ENCODE data around the gene EIPR1. TPM values are rescaled to one million over a fixed set of nuclear protein-coding genes. Genes with fewer than 3 reads are reported as not detected.

EIPR1 gene
- total RNA-seq, 2 donors from 2014 or later = 18.8 to 39.1 TPM

DNA sequence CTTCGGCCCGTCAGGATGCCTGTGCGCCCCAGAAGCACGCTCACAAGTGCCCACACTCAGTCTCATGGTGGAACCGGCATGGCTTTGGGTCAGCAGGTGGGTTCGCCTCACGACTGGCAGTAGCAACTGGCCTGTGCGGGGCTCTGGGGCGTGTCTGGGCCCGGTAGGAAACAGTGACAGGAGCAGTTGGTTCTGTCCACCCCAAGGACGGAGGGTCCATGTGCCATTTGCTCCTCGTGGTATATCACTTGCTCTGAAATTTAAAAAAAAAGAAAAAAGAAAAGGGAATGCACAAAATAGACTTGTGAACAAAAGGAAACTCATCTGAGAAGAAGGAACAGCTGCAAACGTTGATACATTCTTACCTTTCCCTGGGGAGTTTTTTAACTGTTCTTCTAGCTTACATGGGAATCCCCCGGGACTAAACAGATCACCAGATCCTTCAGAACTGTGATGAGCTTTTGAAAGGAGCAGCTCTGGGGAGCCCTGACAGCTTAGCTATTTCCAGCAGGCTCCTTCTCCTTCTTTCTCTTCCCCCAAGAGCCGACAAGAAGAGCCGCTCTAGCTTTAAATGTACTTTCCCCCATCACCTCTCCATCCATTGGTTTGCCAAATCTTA is 44.7 kb upstream of the EIPR1 start:
- DNase-seq = no peak
- H3K4me3 ChIP-seq = no peak overlapping the region
- H3K9me3 ChIP-seq = no peaks in the 10 kb centered on the region
- no peak overlapping the region for H3K9ac ChIP-seq (ENCODE audit: low read depth in 2 of 2, low read length in 2 of 2)
- intact Hi-C loops (cut with DNase I) = loop anchor here (5.0 to 10.0 kb wide), 2 partner anchors 40 to 233 kb away; partner anchors contain the start of gene ALLC
- TF ChIP-seq CTCF (IDR thresholded peaks at IDR 0.05) = no peak
- H3K27me3 ChIP-seq = no peaks in the 10 kb centered on the region
- H3K27ac ChIP-seq = no peak overlapping the region
- H3K4me1 ChIP-seq = no peaks in the 10 kb centered on the region
- H3K36me3 ChIP-seq = peaks cover 5% of the 10 kb centered on the region

- Histone ChIP-seq H3K9me3 (no peaks in the 10 kb centered on the region), H3K27me3 (no peaks in the 10 kb centered on the region), H3K36me3 (peaks cover 5% of the 10 kb centered on the region), H3K4me1 (no peaks in the 10 kb centered on the region), H3K27ac (no peak overlapping the region), H3K4me3 (no peak overlapping the region), H3K9ac (ENCODE audit: low read depth in 2 of 2, low read length in 2 of 2) (no peak overlapping the region)
- TF ChIP-seq CTCF (IDR thresholded peaks at IDR 0.05) = no peak
- intact Hi-C loops (cut with DNase I) = loop anchor here (5.0 to 10.0 kb wide), 2 partner anchors 41 to 233 kb away; partner anchors contain the start of gene ALLC
- DNase-seq = no peak
These were observed 44.0 kb upstream of the EIPR1 start for GRCh38 chr2:3421580-3421979.

DNA sequence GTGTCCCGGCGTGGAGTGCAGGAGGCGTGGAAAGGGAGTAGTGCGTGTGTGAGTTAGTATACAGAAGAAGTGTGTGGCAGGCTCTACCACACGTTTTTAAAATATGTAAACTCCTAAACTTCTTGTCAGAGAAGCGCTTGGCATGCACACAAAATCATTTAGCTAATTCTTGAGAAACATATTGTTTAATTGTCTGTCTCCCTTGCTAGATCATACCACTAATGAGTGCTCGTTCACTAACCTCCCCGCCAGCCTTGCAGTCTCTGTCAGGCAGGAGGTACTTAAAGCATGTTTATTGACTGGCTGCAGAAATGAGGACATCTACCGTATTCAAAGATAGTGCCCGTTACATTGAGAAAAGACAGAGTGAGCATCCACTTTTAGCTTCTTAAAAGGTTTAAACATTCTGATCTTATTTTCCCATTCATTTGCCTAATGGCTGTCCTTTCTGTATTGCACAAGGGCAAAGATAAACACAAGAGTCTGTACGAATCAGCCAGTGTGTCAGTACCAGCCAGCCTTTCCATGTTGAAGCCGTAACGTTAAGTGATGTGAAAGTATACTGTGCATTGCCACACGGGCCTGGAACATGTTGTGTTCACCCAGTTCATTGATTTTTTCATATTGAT is 43.3 kb upstream of the EIPR1 start:
- Histone ChIP-seq H3K9ac (ENCODE audit: low read depth in 2 of 2, low read length in 2 of 2) (no peak overlapping the region), H3K36me3 (peaks cover 5% of the 10 kb centered on the region), H3K4me1 (no peaks in the 10 kb centered on the region), H3K4me3 (no peak overlapping the region), H3K27ac (no peak overlapping the region), H3K9me3 (no peaks in the 10 kb centered on the region), H3K27me3 (no peaks in the 10 kb centered on the region)
- intact Hi-C loops (cut with DNase I) = loop anchor here (5.0 to 10.0 kb wide), 2 partner anchors 41 to 234 kb away; partner anchors contain the start of gene ALLC
- DNase-seq = no peak
- no peak for TF ChIP-seq CTCF (IDR thresholded peaks at IDR 0.05)

- H3K9me3 ChIP-seq = no peaks in the 10 kb centered on the region
- intact Hi-C loops (cut with DNase I) = loop anchor here (5.0 to 10.0 kb wide), 2 partner anchors 42 to 235 kb away; partner anchors contain the start of gene ALLC
- no peak overlapping the region for H3K9ac ChIP-seq (ENCODE audit: low read depth in 2 of 2, low read length in 2 of 2)
- no peak for DNase-seq
- peaks cover 5% of the 10 kb centered on the region for H3K36me3 ChIP-seq
- H3K4me3 ChIP-seq = no peak overlapping the region
- no peak for TF ChIP-seq CTCF (IDR thresholded peaks at IDR 0.05)
- no peaks in the 10 kb centered on the region for H3K27me3 ChIP-seq
- H3K27ac ChIP-seq = no peak overlapping the region
- no peaks in the 10 kb centered on the region for H3K4me1 ChIP-seq
These were observed 42.6 kb upstream of the EIPR1 start for GRCh38 chr2:3420076-3420768.

- no peaks in the 10 kb centered on the region for H3K27me3 ChIP-seq
- TF ChIP-seq CTCF (IDR thresholded peaks at IDR 0.05) = no peak
- no peaks in the 10 kb centered on the region for H3K9me3 ChIP-seq
- H3K9ac ChIP-seq (ENCODE audit: low read depth in 2 of 2, low read length in 2 of 2) = no peak overlapping the region
- no peak for DNase-seq
- H3K27ac ChIP-seq = no peak overlapping the region
- intact Hi-C loops (cut with DNase I) = no loop called here
- H3K36me3 ChIP-seq = peaks cover 4% of the 10 kb centered on the region
- H3K4me3 ChIP-seq = no peak overlapping the region
- H3K4me1 ChIP-seq = no peaks in the 10 kb centered on the region
These were observed 41.3 kb upstream of the EIPR1 start for GRCh38 chr2:3418766-3419404.

Data from colonic mucosa (tissue), 4 donors.